GM19463 (cell line): ENCODE results near the gene GRIK4.
"Not testable (repeated sequence)": the region's sequence is repeated elsewhere in the genome, so short reads cannot be mapped to it uniquely, and the experiment has no call there.

Experiments used
- ATAC-seq: cut with Tn5 transposase; IDR thresholded peaks from one replicate; pipeline ENCODE4 v1.9.1; 2021; ENCODE audit warnings: mild to moderate bottlenecking, moderate library complexity; ENCODE audit not compliant: unreplicated experiment

Gene GRIK4

DNA sequence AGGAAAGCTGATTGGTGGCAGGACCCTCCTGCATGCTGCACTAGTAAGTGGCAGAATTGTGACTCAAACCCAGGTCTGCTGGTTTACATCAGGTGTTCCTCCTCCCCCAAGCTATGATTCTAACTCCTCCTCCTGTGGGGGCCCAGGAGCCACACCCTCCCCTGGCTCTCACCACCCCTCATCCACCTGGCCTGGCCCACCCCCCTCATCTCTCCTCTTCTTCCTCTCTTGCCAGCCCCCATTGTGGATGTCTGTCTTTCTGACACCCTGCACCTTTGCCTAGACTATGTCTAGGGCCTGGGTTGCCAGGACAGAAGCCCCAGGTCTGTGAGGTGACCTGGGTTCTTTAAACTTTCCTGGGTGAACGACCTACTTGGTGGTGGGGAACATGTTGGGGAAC is 59.9 kb downstream of the GRIK4 start:
- ATAC-seq = no peak

DNA sequence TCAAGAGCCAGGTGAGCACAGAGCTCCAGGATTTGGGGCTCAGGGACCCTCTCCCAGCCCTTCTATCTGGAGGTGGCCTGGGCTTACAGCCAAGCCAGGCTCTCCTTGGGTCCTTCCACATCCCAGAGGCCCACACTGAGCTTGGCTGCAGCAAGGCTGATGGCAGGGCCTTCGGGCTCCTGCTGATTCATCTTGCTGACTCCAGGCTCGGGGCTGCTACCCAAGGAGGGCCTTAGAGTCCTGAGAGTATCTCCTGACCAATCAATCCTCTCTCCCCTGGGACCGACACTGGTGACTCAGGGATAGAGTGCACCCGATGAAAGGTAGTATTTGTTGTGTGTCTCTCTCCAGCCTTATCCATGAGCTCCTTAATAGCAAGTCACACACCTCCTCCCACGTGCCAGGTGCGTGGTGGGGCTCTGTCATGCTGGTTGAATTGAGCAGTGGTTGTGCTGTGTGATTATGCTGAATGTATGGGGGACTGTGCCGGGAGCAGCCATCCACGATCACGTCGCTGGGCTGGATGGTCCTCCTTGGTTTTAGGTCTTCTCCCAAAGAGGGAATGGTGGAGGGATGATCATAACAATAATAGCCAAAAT is 62.3 kb downstream of the GRIK4 start:
- ATAC-seq = no peak

DNA sequence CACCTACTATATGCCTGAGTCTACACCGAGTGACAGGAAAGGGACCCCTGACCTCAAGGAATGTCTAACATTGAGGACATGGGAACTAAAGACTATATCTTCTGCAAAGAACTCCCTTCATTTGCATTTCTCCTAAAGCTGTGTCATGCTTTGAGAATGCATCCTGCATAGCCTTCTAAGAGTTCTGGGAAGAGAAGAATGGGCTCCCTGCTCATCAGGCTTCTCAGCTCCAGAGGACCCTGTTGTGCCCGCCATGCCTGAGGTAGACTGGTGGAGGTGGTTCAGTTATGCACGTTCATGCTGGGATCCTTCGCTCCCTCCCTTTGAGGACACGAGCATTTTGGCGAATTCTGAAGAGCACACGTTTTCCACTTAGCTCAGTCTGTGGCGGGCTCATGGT is 63.3 kb downstream of the GRIK4 start:
- no peak for ATAC-seq

DNA sequence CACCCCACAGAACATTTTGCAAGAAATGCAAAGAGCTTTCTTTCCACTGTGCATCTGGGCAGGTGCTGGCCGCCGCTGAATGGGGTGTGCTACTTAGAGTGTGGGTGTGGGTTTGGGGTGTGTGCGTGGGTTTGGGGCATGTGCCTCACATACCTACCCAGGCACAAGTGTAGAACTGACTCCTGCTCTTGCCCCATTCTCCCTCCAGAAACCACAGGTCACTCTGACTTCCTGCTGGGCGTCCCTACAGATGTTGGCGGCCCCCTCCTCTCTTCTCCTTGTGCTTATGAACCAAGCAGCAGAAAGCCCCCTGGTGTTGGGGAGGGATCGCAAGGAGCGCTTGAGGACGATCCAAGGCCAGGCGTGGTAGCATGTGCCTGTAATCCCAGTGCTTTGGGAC is 63.9 kb downstream of the GRIK4 start:
- no peak for ATAC-seq

DNA sequence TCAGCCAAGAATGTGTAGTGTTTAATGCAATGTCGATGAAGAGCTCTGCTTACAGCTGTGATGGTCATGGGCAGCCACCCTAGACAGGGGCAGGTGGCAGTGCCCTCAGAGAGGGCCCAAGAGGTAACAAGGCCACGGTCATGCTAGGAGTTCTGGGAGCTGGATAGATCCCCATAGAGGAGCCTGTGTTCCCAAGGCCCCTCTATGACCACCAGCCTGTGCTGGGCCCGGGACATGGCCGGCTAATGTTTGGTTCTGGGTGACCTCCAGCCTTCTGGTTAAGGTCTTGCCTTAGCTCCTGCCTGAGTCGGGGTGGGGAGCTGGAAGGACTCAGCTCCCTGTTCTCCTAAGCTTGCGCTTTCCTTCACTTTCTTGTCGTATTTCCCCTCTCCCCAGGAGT is 65.1 kb downstream of the GRIK4 start:
- ATAC-seq = no peak

DNA sequence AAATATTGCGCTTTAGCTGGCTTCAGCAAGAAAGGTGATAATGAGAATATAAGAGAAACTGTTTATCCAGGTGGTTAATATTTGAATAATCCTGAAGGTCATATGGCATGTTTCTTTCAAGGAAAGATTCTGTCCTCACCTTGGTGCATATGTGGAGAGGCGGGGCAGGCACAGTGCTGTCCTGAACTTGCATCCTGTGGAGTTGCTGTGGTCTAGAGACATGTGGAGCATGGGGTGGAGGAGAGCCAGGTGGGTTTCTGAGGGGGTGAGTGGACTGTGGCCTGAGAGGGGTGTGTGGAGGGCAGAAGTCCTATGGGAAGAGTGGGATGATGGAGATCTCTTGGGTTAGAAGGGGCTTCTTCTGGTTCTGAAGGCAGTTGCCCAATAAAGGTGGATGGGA is 65.5 kb downstream of the GRIK4 start:
- no peak for ATAC-seq

DNA sequence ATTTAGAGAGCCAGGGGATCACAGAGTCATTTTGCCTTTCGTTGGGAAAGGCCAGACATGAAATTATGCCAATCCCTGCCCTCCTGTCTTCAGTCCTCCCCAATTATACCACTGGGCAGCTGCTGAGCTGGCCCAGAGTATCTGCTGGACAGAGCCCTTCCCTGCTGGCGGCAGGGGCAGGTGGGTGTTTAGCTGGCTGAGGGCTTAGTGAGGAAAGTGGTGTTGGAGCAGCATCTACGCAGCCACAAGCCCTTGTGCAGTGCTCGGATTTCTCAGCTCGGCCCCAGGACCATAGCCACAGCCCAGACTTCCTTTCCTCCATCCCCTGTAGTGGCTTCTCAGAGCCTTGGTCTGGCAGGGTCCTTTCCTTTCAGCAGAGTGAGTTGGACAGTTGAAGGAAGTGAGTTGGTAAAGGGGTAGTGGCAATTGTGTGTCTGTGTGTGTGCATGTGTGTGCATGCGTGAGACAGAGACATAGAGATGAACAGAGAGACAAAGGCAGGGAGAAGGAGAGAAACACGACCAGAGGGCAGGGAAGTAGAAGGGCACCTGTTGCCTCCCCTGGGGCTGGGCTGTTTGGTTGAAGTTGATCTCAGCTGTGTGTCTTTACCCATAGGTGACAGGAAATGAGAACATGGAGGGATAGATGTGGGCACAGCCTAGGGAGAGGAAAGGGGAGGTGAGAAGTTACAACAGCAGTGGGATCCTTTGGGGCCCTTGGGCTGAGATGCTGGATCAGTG is 66.2 kb downstream of the GRIK4 start:
- no peak for ATAC-seq

DNA sequence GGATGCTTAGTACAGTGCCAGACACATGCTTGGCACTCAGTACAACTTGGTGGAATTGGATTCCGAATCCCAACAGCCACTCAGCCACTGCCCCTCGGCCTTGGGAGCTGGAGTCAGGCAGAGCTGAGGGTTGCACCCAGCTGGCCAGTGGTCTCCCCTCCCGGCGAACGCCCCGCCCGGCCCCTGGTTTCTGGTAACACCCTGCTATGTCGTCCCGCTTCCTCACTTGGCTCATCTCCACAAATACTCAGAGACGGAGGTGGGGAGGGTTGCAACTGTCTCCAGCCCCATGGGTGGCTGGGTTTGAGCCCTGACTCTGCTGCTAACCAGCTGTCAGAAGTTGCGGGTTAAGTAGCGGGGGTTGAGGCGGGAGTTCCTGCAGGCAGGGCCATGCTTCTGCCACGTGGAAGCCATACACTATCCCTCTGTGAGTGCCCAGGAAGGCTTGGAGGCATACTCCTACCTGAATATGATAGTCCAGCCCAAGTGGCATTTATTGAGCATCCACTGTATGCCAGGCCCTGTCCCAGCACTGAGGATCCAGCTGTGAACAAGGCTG is 67.1 kb downstream of the GRIK4 start:
- ATAC-seq = no peak

DNA sequence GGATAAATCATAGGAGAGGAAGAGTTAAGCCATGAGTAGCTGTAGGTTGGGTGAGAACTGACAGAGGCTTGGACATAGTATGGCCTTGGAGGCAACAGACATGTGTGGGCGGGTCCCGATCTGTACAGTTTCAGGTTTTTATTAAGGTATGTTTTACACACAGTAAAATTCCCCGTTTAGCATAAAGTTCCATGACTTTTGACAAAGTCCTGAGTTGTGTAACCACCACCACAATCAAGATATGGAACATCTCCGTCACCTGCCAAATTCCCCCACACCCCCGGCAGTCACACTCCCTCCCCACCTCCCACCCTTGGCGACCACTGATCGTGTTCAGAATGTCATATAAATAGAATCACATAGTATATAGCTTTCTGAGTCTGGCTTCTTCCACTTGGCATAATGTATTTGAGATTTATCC is 68.1 kb downstream of the GRIK4 start:
- ATAC-seq = peak; percentile 58

DNA sequence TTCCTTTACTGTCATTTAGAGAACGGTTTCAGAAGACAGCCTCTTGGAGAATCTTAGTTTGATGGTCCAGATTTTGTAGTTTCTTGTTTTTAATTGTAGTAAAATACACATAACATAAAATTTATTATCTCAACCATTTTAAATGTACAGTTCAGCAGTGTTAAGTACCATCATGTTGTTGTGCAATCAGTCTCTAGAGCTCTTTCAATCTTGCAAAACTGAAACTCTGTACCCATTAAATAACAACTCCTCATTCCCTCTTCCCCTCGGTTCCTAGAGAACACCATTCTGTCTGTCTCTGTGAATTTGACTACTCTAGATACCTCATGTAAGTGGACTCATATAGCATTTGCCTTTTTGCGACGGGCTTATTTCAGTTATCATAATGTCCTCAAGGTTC is 69.8 kb downstream of the GRIK4 start:
- no peak for ATAC-seq

DNA sequence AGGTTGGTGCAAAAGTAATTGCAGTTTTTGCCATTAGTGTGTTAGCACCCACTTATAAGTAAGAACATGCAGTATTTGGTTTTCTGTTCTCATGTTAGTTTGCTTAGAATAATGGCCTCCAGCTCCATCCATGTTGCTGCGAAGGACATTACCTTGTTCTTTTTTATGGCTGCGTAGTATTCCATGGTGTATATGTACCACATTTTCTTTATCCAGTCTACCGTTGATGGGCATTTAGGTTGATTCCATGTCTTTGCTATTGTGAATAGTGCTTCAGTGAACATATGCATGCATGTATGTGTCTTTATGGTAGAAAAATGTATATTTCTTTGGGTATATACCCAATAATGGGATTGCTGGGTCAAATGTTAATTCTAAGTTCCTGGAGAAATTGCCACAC is 71.0 kb downstream of the GRIK4 start:
- not testable (repeated sequence) for ATAC-seq

DNA sequence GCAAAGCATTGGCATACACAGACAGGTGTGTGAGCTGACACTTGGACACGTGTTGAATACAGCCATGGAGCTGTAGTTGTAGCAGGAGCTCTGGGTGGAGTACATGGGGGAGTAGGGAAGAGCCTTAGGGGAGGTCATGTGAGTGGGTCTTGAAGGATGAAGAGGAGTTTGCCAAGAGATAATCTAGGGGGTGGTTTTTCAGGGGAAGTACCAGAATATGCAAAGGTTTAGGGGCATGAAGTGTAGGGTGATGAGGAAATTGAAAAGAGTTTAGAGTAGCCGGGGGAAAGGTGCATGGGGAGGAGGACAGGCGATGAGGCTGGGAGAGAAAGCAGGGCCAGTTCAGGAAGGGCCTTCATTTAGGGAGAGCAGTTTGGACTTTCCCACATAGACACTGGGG is 74.5 kb downstream of the GRIK4 start:
- ATAC-seq = no peak

DNA sequence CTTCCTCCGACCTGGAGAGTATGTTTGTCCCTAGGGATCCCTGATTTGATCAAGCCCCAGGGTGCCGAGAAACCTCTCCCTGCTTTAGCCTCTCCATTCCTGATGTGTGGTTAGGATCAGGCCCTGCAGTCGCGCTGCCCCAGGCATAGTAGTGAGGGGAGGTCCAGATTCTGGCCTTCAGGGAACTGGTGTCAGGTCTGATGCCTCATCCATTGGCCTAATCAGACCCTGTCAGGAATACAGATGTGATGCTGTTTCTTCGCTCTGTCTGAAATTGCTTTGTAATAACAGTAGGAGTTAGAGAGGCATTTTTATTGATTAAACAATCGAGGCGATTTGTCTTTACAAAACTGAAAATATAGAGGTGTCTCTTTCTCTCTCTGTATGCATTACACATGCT is 75.2 kb downstream of the GRIK4 start:
- ATAC-seq = no peak

DNA sequence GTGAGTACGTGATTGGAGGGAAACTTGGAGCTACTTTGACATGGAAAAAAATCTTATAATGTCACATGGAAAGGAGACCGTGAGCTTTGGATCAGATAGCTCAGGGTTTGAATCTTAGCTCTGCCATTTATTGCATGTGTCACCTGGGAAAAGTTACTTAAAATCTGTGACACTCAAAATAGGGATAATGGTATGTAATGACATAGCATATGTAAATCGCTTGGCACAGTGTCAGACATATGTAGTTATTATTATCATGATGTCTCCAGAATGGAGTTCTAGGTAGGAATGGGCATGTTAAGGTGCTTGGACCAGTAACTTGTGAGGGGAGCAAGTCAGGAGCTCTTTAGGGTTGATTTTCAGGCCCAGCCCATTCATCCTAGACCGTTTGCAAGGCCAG is 75.8 kb downstream of the GRIK4 start:
- no peak for ATAC-seq

DNA sequence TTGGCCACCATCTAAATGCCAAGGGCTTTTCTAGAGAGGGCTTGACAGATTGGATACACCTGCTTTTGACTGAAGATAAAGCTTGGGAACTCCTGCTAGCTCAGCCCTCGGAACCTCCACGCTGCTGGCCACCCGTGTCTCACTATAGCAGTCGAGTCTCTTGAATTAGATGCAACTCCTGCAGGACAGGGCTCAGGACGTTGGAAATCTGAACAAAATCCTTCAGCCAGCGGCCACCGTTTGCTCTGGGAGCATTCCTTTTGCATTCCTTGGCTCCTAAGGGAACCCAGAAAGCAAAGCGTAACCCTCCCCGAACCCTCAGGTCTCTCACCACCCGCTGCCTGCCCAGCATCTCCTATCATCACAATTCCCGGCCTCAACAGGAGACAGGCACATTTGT is 77.8 kb downstream of the GRIK4 start:
- no peak for ATAC-seq

DNA sequence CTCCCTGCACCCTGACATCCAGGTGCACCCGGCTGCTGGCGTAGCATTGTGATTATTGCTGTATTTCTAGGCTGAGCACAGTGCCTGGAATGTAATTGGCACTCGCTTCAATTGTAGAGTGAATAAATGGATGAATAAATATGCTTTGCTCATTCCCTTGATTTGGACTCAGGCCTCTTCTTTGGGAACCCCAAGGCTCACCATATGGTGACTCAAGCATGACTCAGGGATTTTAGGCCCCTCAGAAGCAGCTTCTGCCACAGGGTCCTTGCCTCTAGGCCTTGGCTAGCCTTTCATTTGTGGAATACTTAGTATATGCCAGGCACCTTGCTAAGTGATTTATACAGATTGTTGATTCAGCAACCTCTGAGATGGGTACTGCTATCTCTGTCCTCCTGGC is 78.9 kb downstream of the GRIK4 start:
- no peak for ATAC-seq

DNA sequence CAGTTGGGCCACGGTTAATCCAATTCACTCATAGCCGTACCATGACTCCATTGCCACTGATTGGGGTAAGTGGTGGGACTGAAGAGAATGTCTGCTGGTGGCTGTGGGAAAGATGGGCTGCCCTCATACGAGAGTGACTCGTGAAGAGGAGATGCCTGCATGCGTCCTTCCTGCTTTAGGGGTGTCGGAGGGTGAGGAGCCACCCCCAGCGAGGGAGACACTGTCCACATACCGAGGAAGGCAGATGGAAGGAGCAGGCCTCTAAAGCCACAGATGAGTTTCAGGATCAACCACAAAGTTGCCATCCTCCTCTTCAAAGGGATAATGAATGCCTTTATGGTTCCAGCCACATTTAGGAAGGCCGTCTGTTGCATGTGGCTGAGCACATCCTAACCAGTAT is 83.2 kb downstream of the GRIK4 start:
- ATAC-seq = no peak

DNA sequence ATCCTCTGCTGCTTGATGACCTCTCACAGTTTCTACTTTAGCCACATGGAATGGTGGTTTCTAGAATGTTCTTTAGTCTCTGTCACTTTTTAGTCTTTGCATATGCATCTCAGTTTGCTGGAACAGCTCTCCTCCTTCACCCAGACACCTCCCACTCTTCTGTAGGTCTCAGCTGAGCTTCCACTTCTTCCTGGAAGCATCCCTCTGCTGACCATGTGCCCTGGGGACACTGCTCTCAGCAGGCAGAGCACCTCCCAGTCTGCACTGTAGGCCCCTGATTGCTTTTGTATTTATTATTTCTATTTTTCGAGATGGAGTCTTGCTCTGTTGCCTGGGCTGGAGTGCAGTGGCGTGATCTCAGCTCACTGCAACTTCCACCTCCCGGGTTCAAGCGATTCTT is 84.0 kb downstream of the GRIK4 start:
- ATAC-seq = no peak

DNA sequence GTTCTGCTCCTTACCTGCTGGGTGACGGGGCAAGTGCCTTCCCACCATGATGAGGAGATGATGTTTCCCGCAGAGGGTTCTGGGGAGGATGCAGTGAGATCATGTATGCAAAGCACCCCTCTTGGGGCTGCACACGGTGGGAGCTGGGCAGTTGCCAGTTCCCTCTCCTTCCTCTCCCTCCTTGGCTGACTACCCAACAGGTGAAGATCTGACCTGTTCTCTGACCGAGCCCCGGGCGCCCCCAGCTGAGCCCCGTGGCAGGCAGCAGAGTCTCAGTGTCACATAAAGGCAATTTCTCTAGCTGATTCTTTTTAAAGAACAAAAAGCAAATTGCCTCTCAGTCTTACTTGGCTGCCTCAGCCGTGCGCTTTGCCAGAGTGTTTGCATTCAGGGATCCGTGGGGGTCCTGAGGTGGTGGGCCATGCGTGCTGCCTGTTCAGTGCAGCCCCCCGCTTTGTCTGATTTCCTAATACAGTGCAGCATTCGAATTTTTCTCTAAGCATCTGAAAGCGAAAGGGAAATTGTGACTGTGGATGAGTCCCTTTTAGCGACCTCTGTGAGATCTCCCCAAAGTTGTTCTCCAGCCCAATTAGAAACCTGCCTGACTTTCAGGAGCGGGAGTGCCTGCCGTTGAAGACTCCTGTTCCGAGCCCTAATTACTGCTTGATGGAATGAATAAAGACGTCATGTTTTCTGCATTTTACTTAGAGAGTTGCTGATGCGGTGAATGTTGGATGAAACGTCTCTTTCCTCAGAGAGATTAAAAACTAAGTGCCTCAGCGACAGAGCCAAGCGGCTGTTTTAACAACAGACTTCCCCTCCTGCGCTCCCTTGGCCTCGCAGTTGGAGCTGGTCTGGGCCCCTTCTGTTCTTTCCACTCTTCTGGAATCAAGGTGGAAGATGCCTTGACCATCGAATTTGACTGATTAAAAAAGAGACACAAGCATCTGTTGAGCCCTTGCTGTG is 86.0 kb downstream of the GRIK4 start:
- ATAC-seq = no peak

DNA sequence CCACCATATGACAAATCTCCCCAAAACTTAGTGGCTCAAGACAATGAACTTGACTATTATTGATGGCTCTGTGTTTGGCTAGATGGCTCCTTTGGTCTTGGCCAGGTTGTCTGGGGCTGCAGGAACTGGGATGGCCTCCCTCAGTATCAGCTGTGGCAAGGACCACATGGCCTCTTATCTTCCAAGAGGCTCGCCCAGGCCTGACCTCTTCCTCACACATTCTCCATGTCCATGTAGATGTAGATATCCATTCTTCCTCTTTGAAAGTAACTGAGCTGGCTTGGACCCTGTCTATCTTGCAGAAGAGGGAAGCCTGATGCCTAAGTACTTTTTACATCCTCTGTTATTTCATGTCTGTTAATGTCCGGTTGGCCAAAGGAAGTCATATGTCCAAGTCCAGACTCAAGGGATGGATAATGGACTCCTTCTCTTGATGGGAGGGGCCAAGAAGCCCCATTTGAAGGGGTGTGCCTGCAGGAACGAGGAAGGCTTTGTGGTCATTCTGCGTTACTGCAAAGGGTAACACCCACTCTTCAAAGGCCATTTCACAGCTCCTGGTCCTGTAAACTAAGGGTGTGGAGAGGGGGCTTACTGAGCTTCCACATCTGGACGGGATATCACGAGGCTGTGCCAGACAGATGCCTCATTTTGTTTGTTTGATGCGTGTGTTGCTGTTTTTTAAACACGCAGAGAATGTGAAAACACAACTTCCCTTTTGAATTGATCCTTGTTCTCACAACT is 87.1 kb downstream of the GRIK4 start:
- ATAC-seq = no peak
